IPS-18a (cell line): ENCODE data around the gene TENT4A.

Source experiments
- H3K27ac ChIP-seq: one replicate; pipeline ENCODE4 v1.5.1; 2013; ENCODE audit warnings: low read length
- H3K27me3 ChIP-seq: one replicate; pipeline ENCODE4 v1.6.1; 2013; ENCODE audit warnings: mild to moderate bottlenecking, low read length; ENCODE audit not compliant: control insufficient read depth, insufficient read depth
- H3K36me3 ChIP-seq: one replicate; pipeline ENCODE4 v1.6.1; 2013; ENCODE audit warnings: low read depth, low read length; ENCODE audit not compliant: control insufficient read depth
- H3K4me1 ChIP-seq: one replicate; pipeline ENCODE4 v1.6.1; 2013; ENCODE audit warnings: low read depth, low read length; ENCODE audit not compliant: control insufficient read depth
- H3K4me3 ChIP-seq: one replicate; pipeline ENCODE4 v1.5.1; 2013; ENCODE audit warnings: low read length
- H3K9ac ChIP-seq: one replicate; pipeline ENCODE4 v1.6.1; 2013; ENCODE audit warnings: mild to moderate bottlenecking, low read length, moderate library complexity
- H3K9me3 ChIP-seq: one replicate; pipeline ENCODE4 v1.6.1; 2013; ENCODE audit warnings: low read depth, low read length; ENCODE audit not compliant: control insufficient read depth

TENT4A gene

DNA sequence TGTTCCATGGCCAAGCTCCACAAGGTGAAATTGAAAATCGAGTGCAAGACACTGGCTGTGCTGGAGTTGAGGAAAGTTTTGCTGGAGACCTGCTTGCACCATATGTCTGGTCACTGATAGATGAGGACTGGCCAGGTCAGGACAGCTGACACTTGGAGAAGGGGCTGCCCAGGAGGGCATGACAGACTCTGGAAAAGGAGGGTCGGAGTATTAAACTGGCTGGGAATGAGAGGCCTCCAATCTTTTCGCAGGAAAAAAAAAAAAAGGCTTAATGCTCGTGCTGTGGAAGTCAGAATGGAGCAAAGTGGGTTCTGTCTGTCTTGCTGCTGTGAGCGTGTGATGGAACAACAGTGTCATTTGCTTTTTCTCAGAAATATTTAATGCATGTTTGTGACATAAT lies 5.5 kb downstream of the TENT4A start:
- Histone ChIP-seq H3K4me3 (no peak overlapping the region), H3K27ac (no peak overlapping the region), H3K9me3 (no peaks in the 10 kb centered on the region), H3K36me3 (no peaks in the 10 kb centered on the region), H3K9ac (no peak overlapping the region), H3K4me1 (peaks cover 18% of the 10 kb centered on the region), H3K27me3 (no peaks in the 10 kb centered on the region)

DNA sequence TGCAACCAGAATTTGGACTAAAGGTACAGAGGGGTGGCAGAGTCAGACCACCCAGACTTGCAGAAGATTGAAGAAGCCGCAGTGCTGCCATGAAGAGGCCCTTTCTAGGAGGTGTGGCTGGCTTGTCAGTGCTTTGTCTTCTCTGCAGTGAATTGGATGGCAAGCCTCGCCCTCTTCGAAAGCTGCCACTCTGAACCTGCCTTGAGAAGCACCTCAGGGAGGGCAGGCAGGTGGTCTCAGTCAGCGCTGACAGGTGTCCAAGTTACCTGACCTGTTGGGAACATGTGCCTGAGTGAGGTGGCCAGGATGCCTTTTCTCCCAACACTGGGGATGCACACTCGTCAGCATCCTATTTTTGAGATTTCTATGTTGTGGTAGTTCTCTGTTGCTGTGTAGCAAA lies 6.2 kb downstream of the TENT4A start:
- H3K9ac ChIP-seq, result no peak overlapping the region
- no peaks in the 10 kb centered on the region for H3K27me3 ChIP-seq
- no peaks in the 10 kb centered on the region for H3K9me3 ChIP-seq
- no peak overlapping the region for H3K4me3 ChIP-seq
- no peak overlapping the region for H3K27ac ChIP-seq
- H3K36me3 ChIP-seq, result no peaks in the 10 kb centered on the region
- peaks cover 18% of the 10 kb centered on the region for H3K4me1 ChIP-seq

DNA sequence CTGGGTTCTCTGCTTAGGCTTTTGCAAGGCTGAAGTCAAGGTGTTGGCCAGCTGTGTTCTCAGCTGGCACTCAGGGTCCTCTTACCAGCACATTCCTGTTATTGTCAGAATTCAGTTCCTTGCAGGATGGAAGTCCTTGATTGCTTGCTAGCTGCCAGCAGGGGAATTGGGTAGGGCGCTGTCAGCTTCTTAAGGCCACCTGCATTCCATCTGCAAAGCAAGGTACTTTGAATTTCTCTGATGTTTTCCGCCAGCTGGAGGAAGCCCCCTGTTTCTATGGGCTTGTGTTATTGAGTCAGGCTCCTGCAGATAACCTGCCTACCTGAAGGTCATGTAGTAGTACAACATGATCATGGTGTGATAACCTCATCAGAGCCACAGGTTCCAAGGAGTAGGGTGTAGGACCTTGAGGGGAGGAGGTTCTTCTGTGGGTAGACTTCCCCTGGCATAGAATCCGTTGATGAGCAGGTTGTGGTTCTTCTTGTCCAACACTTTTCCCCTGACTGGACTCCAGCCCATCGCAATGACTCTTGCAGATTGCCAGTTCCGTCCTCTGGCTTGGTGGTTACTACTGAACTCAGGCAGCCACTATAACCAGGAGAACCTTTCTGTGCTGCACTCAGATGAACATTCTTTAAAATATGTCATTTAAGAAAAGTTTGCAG lies 6.8 kb downstream of the TENT4A start:
- H3K4me1 ChIP-seq, result peaks cover 17% of the 10 kb centered on the region
- H3K27me3 ChIP-seq, result no peaks in the 10 kb centered on the region
- no peak overlapping the region for H3K9ac ChIP-seq
- H3K4me3 ChIP-seq, result no peak overlapping the region
- no peaks in the 10 kb centered on the region for H3K9me3 ChIP-seq
- H3K36me3 ChIP-seq, result no peaks in the 10 kb centered on the region
- no peak overlapping the region for H3K27ac ChIP-seq

DNA sequence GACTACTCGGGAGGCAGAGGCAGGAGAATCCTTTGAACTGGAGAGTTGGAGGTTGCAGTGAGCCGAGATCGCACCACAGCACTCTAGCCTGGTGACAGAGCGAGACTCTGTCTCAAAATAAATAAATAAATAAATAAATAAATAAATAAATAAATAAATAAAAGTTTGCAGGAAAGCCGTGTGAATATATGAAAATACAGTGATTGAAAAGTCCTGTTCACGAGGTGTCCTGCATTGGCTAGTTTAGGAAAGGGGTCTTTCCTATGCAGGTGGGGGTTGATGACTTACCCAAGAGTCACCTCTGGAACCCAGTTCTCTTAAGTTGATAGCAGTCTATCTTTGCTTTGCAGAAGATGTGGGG lies 7.3 kb downstream of the TENT4A start:
- no peaks in the 10 kb centered on the region for H3K27me3 ChIP-seq
- peaks cover 12% of the 10 kb centered on the region for H3K4me1 ChIP-seq
- H3K4me3 ChIP-seq, result no peak overlapping the region
- H3K9me3 ChIP-seq, result no peaks in the 10 kb centered on the region
- H3K27ac ChIP-seq, result no peak overlapping the region
- H3K9ac ChIP-seq, result no peak overlapping the region
- no peaks in the 10 kb centered on the region for H3K36me3 ChIP-seq

DNA sequence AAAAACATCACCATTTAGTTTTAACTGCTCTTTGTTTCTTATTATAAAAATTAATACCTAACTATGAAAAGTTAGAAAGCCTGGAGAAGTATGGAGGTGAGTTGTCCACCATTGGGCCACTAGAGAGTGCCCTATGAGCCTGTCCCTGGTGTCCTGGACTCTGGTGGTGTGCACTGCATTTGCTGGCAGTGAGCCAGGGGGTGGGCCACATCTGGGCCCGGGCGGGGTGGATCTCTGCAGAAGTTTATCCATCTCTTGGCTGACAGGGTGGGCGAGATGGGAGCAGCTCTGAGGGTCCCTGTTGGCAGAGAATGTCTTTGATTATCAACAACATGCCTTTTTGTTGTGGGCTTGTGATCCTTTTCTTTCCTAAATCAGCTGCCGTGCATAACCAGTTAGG lies 8.2 kb downstream of the TENT4A start:
- Histone ChIP-seq H3K36me3 (no peaks in the 10 kb centered on the region), H3K9me3 (no peaks in the 10 kb centered on the region), H3K27me3 (no peaks in the 10 kb centered on the region), H3K4me1 (peaks cover 11% of the 10 kb centered on the region), H3K9ac (no peak overlapping the region), H3K4me3 (no peak overlapping the region), H3K27ac (no peak overlapping the region)

DNA sequence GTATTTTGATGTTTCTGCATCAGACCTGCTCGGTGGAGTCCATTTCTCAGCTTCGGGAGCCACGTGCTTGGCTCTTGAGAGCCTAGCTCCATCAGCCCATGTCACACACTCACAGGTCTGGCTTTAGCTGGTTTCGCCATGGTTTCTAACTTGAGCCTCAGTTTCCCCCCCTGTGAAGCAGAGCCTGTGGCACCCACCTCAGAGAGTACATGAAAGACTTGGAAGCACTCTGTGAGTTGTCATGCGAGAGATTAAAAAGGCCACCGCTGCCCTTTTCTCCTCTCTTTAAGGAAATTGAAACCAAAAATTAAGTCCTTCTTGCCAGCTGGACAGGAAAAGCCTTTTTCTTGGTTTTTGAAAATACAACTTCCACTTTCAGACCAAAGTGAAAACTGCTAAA lies 8.8 kb downstream of the TENT4A start:
- Histone ChIP-seq H3K4me1 (peaks cover 11% of the 10 kb centered on the region), H3K27ac (no peak overlapping the region)

DNA sequence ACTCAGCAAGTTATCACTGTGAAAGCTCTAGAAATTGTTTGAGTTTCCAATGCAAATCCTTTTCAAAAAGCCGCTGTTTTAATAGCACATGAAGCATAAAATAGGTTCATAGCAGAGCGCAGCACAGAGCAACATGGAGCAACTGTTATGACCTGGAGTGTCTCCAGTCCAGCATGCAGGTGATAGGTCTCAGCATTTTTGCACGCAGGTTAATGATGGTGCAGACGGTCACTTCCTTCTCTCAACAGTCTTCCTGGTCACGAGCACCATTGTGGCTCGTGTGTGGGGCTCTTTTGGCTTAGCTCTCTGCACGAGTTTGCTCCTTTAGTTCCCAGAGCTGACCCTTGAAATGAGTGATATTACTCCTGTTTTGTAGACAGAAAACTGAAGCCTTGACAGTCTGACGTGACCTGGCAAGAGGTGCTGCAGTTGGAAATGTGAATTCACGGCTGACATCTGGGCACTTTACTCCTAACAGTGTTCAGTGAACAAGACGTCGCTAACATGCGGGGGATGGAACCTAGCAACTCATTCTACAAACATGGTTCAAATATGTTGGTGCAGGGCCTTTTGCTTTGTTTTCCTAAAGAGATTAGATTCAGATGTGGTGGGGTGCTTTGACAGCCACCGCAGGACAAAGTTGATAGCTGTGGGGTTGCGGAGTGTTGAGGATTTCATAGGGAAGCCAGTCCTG lies 10.0 kb downstream of the TENT4A start:
- H3K9me3 ChIP-seq, result no peaks in the 10 kb centered on the region
- peaks cover 16% of the 10 kb centered on the region for H3K4me1 ChIP-seq
- no peak overlapping the region for H3K9ac ChIP-seq
- no peaks in the 10 kb centered on the region for H3K36me3 ChIP-seq
- no peak overlapping the region for H3K27ac ChIP-seq
- no peaks in the 10 kb centered on the region for H3K27me3 ChIP-seq
- H3K4me3 ChIP-seq, result no peak overlapping the region

More for the DNA sequence above, 8.8 kb downstream of the TENT4A start:
- Histone ChIP-seq H3K4me3 (no peak overlapping the region), H3K27me3 (no peaks in the 10 kb centered on the region), H3K9me3 (no peaks in the 10 kb centered on the region), H3K9ac (no peak overlapping the region), H3K36me3 (no peaks in the 10 kb centered on the region)

DNA sequence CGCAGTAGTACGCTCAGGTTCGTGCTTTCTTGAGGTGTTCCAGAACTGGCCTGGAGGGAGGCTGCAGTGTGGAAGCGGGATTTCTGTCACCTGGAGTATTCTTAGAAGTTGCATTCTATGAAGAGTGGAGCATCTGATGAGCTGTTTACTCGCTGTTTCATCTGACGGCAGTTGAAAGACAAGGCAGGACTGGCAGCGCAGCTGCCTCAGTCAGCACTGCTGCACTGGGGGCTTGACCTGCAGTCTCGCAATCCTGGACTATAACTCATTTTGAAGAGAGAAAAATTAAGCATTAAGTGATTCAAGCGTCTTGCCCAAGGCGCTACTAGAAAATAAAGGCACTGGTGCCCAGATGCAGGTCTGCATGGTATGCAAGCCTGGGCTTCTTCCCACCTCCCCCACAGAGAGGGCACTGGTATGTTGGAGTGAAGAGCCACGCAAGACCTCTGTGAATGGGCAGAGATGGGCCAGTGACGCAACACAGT lies 10.6 kb downstream of the TENT4A start:
- Histone ChIP-seq H3K9ac (no peak overlapping the region), H3K27me3 (no peaks in the 10 kb centered on the region), H3K36me3 (no peaks in the 10 kb centered on the region), H3K9me3 (no peaks in the 10 kb centered on the region), H3K27ac (no peak overlapping the region), H3K4me1 (peaks cover 20% of the 10 kb centered on the region), H3K4me3 (no peak overlapping the region)

DNA sequence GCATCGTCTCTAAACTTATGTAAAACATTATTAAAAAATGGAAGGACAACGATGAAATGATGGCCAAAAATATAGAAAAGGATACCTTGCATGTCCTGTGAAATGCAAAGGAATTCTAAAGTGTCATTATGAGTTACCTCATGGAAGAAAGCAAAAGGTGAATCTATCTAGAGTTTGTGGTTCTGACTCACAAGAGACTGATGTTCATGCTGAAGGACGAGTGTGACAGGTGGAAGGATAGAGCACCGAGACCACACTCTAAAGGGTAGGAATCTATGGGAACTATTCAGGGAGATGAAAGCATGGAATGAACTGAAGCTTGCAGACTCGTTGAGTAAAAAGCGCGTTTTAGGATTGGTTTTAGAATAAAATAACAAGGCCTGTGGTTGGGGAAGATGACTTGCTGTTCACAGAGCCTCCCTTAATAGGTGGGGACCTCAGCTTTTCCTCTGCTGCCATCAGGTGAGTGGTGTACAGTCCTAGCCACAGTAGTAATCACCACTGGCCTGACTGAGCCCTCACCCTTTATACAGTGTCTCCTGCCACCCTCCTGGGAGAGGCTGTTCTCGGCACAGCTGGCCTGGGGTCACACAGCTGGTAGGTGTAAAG lies 11.2 kb downstream of the TENT4A start:
- Histone ChIP-seq H3K9ac (no peak overlapping the region), H3K27me3 (no peaks in the 10 kb centered on the region), H3K4me3 (no peak overlapping the region), H3K36me3 (no peaks in the 10 kb centered on the region), H3K4me1 (peaks cover 19% of the 10 kb centered on the region), H3K27ac (no peak overlapping the region), H3K9me3 (no peaks in the 10 kb centered on the region)

DNA sequence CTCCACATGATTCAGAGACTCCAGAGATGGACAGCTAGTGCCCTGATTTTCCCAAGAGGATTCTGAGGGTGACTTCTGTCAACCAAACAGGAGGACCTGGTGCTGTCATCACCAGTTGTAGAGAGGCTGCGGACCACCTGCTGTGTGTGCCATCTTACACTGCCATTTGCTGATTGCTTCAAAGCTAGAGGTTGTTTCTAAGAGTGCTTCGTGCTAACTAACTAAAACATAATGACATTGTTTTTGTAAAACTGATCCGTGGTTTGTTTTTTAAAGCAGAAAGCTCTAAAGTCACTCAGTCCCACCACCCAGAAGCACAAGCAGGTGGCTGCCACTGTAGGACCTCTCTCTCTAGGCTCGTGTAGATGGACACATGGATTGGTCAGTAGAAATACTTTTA lies 12.2 kb downstream of the TENT4A start:
- H3K4me1 ChIP-seq, result peaks cover 18% of the 10 kb centered on the region

DNA sequence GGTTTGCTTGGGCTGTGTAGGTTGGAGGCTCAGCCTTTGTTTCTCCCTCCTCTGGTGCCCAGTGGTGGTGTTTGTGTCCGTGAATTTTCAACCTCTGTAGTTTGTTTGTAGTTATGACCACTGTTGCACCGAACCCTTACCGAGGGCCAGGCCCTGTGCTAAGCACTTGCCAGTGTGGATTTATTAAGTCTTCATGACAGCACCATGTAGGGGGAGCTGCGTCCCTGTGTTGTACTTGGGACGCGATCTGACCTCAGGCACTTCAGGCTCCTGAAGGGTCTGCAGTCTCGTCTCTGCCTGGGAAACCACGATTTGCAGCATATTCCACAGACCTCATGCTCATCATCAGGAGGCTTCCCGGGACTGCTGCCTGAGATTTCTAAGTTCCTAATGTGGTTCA lies 12.8 kb downstream of the TENT4A start:
- Histone ChIP-seq H3K27ac (no peak overlapping the region), H3K27me3 (no peaks in the 10 kb centered on the region), H3K9ac (no peak overlapping the region), H3K4me3 (no peak overlapping the region), H3K4me1 (peaks cover 18% of the 10 kb centered on the region), H3K9me3 (no peaks in the 10 kb centered on the region), H3K36me3 (no peaks in the 10 kb centered on the region)

More for the DNA sequence above, 12.2 kb downstream of the TENT4A start:
- no peaks in the 10 kb centered on the region for H3K36me3 ChIP-seq
- no peaks in the 10 kb centered on the region for H3K9me3 ChIP-seq
- H3K27me3 ChIP-seq, result no peaks in the 10 kb centered on the region
- no peak overlapping the region for H3K9ac ChIP-seq
- H3K27ac ChIP-seq, result no peak overlapping the region
- H3K4me3 ChIP-seq, result no peak overlapping the region

DNA sequence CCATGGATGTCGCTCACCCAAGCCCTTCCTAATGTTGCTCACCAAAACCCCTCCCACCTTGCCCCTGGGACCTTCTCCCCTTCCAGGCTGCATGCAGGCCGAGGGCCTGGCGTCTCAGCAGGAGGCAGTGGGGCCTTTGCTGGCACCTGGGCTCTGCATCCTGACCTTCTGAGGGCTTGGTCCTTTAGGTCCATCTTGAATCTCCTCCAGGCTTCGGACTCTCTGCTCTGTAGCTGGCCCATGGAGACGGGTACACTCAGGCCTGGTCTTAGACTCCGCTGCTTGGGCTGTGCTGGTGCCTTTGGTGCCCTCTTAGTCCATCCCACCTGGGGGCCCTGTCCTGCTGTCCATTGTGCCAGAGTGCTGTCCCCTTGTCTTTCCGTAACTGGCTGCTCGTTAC lies 14.0 kb downstream of the TENT4A start:
- H3K9me3 ChIP-seq, result no peaks in the 10 kb centered on the region
- H3K9ac ChIP-seq, result no peak overlapping the region
- H3K4me3 ChIP-seq, result no peak overlapping the region
- peaks cover 12% of the 10 kb centered on the region for H3K4me1 ChIP-seq
- no peak overlapping the region for H3K27ac ChIP-seq
- no peaks in the 10 kb centered on the region for H3K27me3 ChIP-seq
- no peaks in the 10 kb centered on the region for H3K36me3 ChIP-seq
